Measurements from ENCODE around the gene CCDC195. TPM values are rescaled to one million over a fixed set of nuclear protein-coding genes. Genes with fewer than 3 reads are reported as not detected.
A peak's percentile ranks its signal among the peaks of the same experiment; 100 is the strongest.

CCDC195 gene
- total and polyA plus RNA-seq, 2 donors (not counting 1 experiment from before 2014, with no cell fraction given), result not detected

- H3K9me3 ChIP-seq (ENCODE audit: control extremely low read depth in 1 of 3, control insufficient read depth in 2 of 3, insufficient read depth in 1 of 3, low read length in 2 of 3), result peaks cover 0 to 23% (median 5%) of the 10 kb centered on the region in 3 donors
- 86% methylated on average over 1 of the region's 6 CpGs for WGBS (ENCODE audit: insufficient coverage)
- Mint-ChIP-seq H3K4me3 (peak overlapping the region; percentile 40), H3K4me1 (peaks cover 11% of the 10 kb centered on the region), H3K27ac (no peak overlapping the region), H3K9me3 (ENCODE audit: insufficient read depth) (peaks cover 8% of the 10 kb centered on the region), H3K27me3 (no peaks in the 10 kb centered on the region)
- H3K27me3 ChIP-seq (replicated peaks in 1 of 4; ENCODE audit: control extremely low read depth in 1 of 4, control insufficient read depth in 3 of 4, insufficient read depth in 4 of 4, low read length in 3 of 4), result no peaks in the 10 kb centered on the region
- H3K79me2 ChIP-seq (ENCODE audit: control insufficient read depth, insufficient read depth, low read length), result no peaks in the 10 kb centered on the region
- ChIA-PET CTCF (interaction anchor here (0.8 to 1.8 kb wide), 3 partner anchors 9 to 303 kb away, joined by 3 to 5 read pairs (median 4); no protein-coding TSS in a partner anchor), POLR2A (no interaction called here)
- peak overlapping the region; percentile 39 for H3K4me2 ChIP-seq (replicated peaks; ENCODE audit: low read depth, low read length, poor library complexity, severe bottlenecking)
- TF ChIP-seq CTCF (IDR thresholded peaks at IDR 0.05), result no peak
- H3K9ac ChIP-seq (ENCODE audit: low read length), result no peak overlapping the region
- H4K20me1 ChIP-seq (ENCODE audit: control insufficient read depth, insufficient read depth, low read length, poor library complexity, severe bottlenecking), result no peaks in the 10 kb centered on the region
- H3K36me3 ChIP-seq (replicated peaks in 1 of 2; ENCODE audit: control extremely low read depth in 1 of 2, control insufficient read depth in 1 of 2, extremely low read depth in 1 of 2, insufficient read depth in 2 of 2, low read length in 1 of 2), result no peaks in the 10 kb centered on the region
- no peak overlapping the region for H3K4me3 ChIP-seq (ENCODE audit: control extremely low read depth in 1 of 5, extremely low read depth in 1 of 5, insufficient read depth in 1 of 5, low read depth in 2 of 5, low read length in 4 of 5)
- H3K4me1 ChIP-seq (ENCODE audit: control insufficient read depth in 2 of 2, insufficient read depth in 2 of 2, low read length in 2 of 2), result peaks cover 0 to 5% of the 10 kb centered on the region in 2 donors
- intact Hi-C loops (cut with micrococcal nuclease), result no loop called here
- no peak overlapping the region for H2AFZ ChIP-seq (ENCODE audit: insufficient read depth, low read depth, low read length, poor library complexity, severe bottlenecking)
- H3K27ac ChIP-seq (ENCODE audit: low read length in 2 of 2), result no peak overlapping the region
- ATAC-seq (ENCODE audit: low read depth), result peak; percentile 31
- no peak for DNase-seq
These were observed 56.5 kb downstream of the CCDC195 start for GRCh38 chr2:224659714-224660113.

- Histone ChIP-seq H3K4me1 (ENCODE audit: control insufficient read depth in 2 of 2, insufficient read depth in 2 of 2, low read length in 2 of 2) (peaks cover 0 to 5% of the 10 kb centered on the region in 2 donors), H3K9ac (ENCODE audit: low read length) (no peak overlapping the region), H3K4me3 (ENCODE audit: control extremely low read depth in 1 of 5, extremely low read depth in 1 of 5, insufficient read depth in 1 of 5, low read depth in 2 of 5, low read length in 4 of 5) (no peak overlapping the region), H3K9me3 (ENCODE audit: control extremely low read depth in 1 of 3, control insufficient read depth in 2 of 3, insufficient read depth in 1 of 3, low read length in 2 of 3) (peaks cover 0 to 18% (median 3%) of the 10 kb centered on the region in 3 donors), H3K4me2 (replicated peaks; ENCODE audit: low read depth, low read length, poor library complexity, severe bottlenecking) (no peak overlapping the region), H3K27me3 (replicated peaks in 1 of 4; ENCODE audit: control extremely low read depth in 1 of 4, control insufficient read depth in 3 of 4, insufficient read depth in 4 of 4, low read length in 3 of 4) (no peaks in the 10 kb centered on the region), H3K79me2 (ENCODE audit: control insufficient read depth, insufficient read depth, low read length) (no peaks in the 10 kb centered on the region), H3K36me3 (replicated peaks in 1 of 2; ENCODE audit: control extremely low read depth in 1 of 2, control insufficient read depth in 1 of 2, extremely low read depth in 1 of 2, insufficient read depth in 2 of 2, low read length in 1 of 2) (no peaks in the 10 kb centered on the region), H4K20me1 (ENCODE audit: control insufficient read depth, insufficient read depth, low read length, poor library complexity, severe bottlenecking) (no peaks in the 10 kb centered on the region), H3K27ac (ENCODE audit: low read length in 2 of 2) (no peak overlapping the region), H2AFZ (ENCODE audit: insufficient read depth, low read depth, low read length, poor library complexity, severe bottlenecking) (no peak overlapping the region)
- intact Hi-C loops (cut with micrococcal nuclease), result no loop called here
- H3K27me3 Mint-ChIP-seq, result no peaks in the 10 kb centered on the region
- ChIA-PET CTCF (interaction anchor here (0.5 to 1.3 kb wide), 4 partner anchors 8 to 290 kb away, joined by 3 to 4 read pairs (median 3); no protein-coding TSS in a partner anchor), POLR2A (no interaction called here)
- no peak overlapping the region for H3K4me3 Mint-ChIP-seq
- ATAC-seq (ENCODE audit: low read depth) (no peak), DNase-seq (no peak)
- peaks cover 8% of the 10 kb centered on the region for H3K9me3 Mint-ChIP-seq (ENCODE audit: insufficient read depth)
- no peak overlapping the region for H3K27ac Mint-ChIP-seq
- TF ChIP-seq EZH2 (IDR thresholded peaks at IDR 0.05; ENCODE audit: borderline replicate concordance, insufficient read depth, low read depth, low read length, poor library complexity, severe bottlenecking) (no peak), CTCF (IDR thresholded peaks at IDR 0.05) (no peak)
- H3K4me1 Mint-ChIP-seq, result peaks cover 11% of the 10 kb centered on the region
These were observed 57.3 kb downstream of the CCDC195 start for GRCh38 chr2:224658780-224659405.
